ENCODE measurements around the gene DTD1.
A peak's percentile ranks its signal among the peaks of the same experiment; 100 is the strongest.

The DTD1 gene

GRCh38 chr20:18566892-18567738 is 20.7 kb upstream of the DTD1 start, which contains the start of gene SMIM26:
SMIM26 (plus strand) TSS chr20:18567432; CDS start chr20:18567479, 47 bp downstream.
- peak within 1 kb of the TSS; percentile 76 for H3K27ac ChIP-seq (ENCODE audit: low read length)
- H3K36me3 ChIP-seq (ENCODE audit: insufficient read depth, low read length): peaks cover 32% of the 10 kb centered on the region
- H3K79me2 ChIP-seq (ENCODE audit: insufficient read depth, low read length): peaks cover 26% of the 10 kb centered on the region
- TF ChIP-seq CTCF (IDR thresholded peaks at IDR 0.05; ENCODE audit: borderline replicate concordance, extremely low read depth, low read length, poor library complexity, severe bottlenecking): no peak
- TF ChIP-seq EZH2 (IDR thresholded peaks at IDR 0.05; ENCODE audit: borderline replicate concordance, low read depth, low read length, severe bottlenecking): no peak
- peaks cover 20% of the 10 kb centered on the region for H3K4me1 ChIP-seq (ENCODE audit: insufficient read depth, low read length)
- H4K20me1 ChIP-seq (ENCODE audit: insufficient read depth, low read length): no peaks in the 10 kb centered on the region
- DNase-seq (peak; percentile 95), ATAC-seq (ENCODE audit: insufficient read depth, low read depth) (peak; percentile 99)
- peak within 1 kb of the TSS; percentile 64 to 68 for H3K4me3 ChIP-seq (ENCODE audit: low read depth in 1 of 2, low read length in 2 of 2)
- H3K9me3 ChIP-seq (ENCODE audit: insufficient read depth, low read length, severe bottlenecking): no peaks in the 10 kb centered on the region
- peak within 1 kb of the TSS; percentile 89 for H3K4me2 ChIP-seq (ENCODE audit: insufficient read depth, low read length)
- peak within 1 kb of the TSS; percentile 75 for H3K9ac ChIP-seq (ENCODE audit: low read depth, low read length)
- peak within 1 kb of the TSS; percentile 73 for H2AFZ ChIP-seq (ENCODE audit: low read depth, low read length)
- no peaks in the 10 kb centered on the region for H3K27me3 ChIP-seq (ENCODE audit: insufficient read depth, low read length, poor library complexity)

- Histone ChIP-seq H3K36me3 (ENCODE audit: insufficient read depth, low read length) (peaks cover 28% of the 10 kb centered on the region), H4K20me1 (ENCODE audit: insufficient read depth, low read length) (no peaks in the 10 kb centered on the region), H3K4me2 (ENCODE audit: insufficient read depth, low read length) (peak overlapping the region; percentile 89), H3K27ac (ENCODE audit: low read length) (peak overlapping the region; percentile 76), H3K4me3 (ENCODE audit: low read depth in 1 of 2, low read length in 2 of 2) (peak overlapping the region; percentile 64 to 68), H3K4me1 (ENCODE audit: insufficient read depth, low read length) (peaks cover 20% of the 10 kb centered on the region), H3K79me2 (ENCODE audit: insufficient read depth, low read length) (peaks cover 26% of the 10 kb centered on the region), H3K9me3 (ENCODE audit: insufficient read depth, low read length, severe bottlenecking) (no peaks in the 10 kb centered on the region), H3K9ac (ENCODE audit: low read depth, low read length) (peak overlapping the region; percentile 75), H2AFZ (ENCODE audit: low read depth, low read length) (peak overlapping the region; percentile 73), H3K27me3 (ENCODE audit: insufficient read depth, low read length, poor library complexity) (no peaks in the 10 kb centered on the region)
- TF ChIP-seq EZH2 (IDR thresholded peaks at IDR 0.05; ENCODE audit: borderline replicate concordance, low read depth, low read length, severe bottlenecking) (no peak), CTCF (IDR thresholded peaks at IDR 0.05; ENCODE audit: borderline replicate concordance, extremely low read depth, low read length, poor library complexity, severe bottlenecking) (no peak)
- DNase-seq: no peak
- ATAC-seq (ENCODE audit: insufficient read depth, low read depth): no peak; the same call in 2 of the 3 replicates
Observed at GRCh38 chr20:18567739-18568091, 20.1 kb upstream of the DTD1 start.

- Histone ChIP-seq H2AFZ (ENCODE audit: low read depth, low read length) (no peak overlapping the region), H3K9me3 (ENCODE audit: insufficient read depth, low read length, severe bottlenecking) (no peaks in the 10 kb centered on the region), H3K4me2 (ENCODE audit: insufficient read depth, low read length) (no peak overlapping the region), H3K27me3 (ENCODE audit: insufficient read depth, low read length, poor library complexity) (no peaks in the 10 kb centered on the region), H3K36me3 (ENCODE audit: insufficient read depth, low read length) (peaks cover 25% of the 10 kb centered on the region), H4K20me1 (ENCODE audit: insufficient read depth, low read length) (no peaks in the 10 kb centered on the region), H3K9ac (ENCODE audit: low read depth, low read length) (no peak overlapping the region), H3K27ac (ENCODE audit: low read length) (no peak overlapping the region), H3K4me3 (ENCODE audit: low read depth in 1 of 2, low read length in 2 of 2) (no peak overlapping the region), H3K4me1 (ENCODE audit: insufficient read depth, low read length) (peaks cover 17% of the 10 kb centered on the region), H3K79me2 (ENCODE audit: insufficient read depth, low read length) (peaks cover 26% of the 10 kb centered on the region)
- DNase-seq: no peak
- ATAC-seq (ENCODE audit: insufficient read depth, low read depth): no peak
- TF ChIP-seq EZH2 (IDR thresholded peaks at IDR 0.05; ENCODE audit: borderline replicate concordance, low read depth, low read length, severe bottlenecking) (no peak), CTCF (IDR thresholded peaks at IDR 0.05; ENCODE audit: borderline replicate concordance, extremely low read depth, low read length, poor library complexity, severe bottlenecking) (no peak)
Observed at GRCh38 chr20:18571009-18571408, 16.8 kb upstream of the DTD1 start.
